PC-9 (cell line): ENCODE measurements around the gene STUB1. TPM values are rescaled to one million over a fixed set of nuclear protein-coding genes. Genes with fewer than 3 reads are reported as not detected.

ENCODE experiments used
- BruUV-seq: library from RNA; stranded (reverse); fragments of 400-500 nt; replicated peaks from 2 replicates; lab custom pipeline; 2021; lab: Mats Ljungman, UMichigan
- CTCF ChIA-PET: fragments of 300-600 bp; sonication (Branson Sonifier 250); formaldehyde crosslinking; loops from one replicate; lab custom pipeline; 2022; ENCODE audit warnings: antibody characterized with exemption; lab: Charles Lee
- POLR2A ChIA-PET: fragments of 300-600 bp; sonication (Branson Sonifier 250); formaldehyde crosslinking; loops from one replicate; lab custom pipeline; 2022; ENCODE audit warnings: antibody characterized with exemption; ENCODE audit not compliant: unreplicated experiment; lab: Charles Lee
- DNase-seq, 2 experiments: peaks; one replicate each; pipeline versions ENCODE4 v3.0.0 to v3.0.0-alpha.2; 2015 to 2022; ENCODE audit warnings: mixed read lengths in 1 of 2
- H2AFZ ChIP-seq: fragments of 200-600 bp; sonication (generic); 2 replicates; pipeline ENCODE4 v1.8.1; 2017; ENCODE audit warnings: antibody characterized with exemption
- H3F3A ChIP-seq: fragments of 200-600 bp; sonication (generic); 2 replicates; pipeline ENCODE4 v1.8.1; 2017; ENCODE audit warnings: antibody characterized with exemption, mild to moderate bottlenecking, low read depth; ENCODE audit not compliant: insufficient read depth
- H3K27ac ChIP-seq: fragments of 200-600 bp; sonication (generic); 2 replicates; pipeline ENCODE4 v1.6.1; 2016; ENCODE audit warnings: mixed run types
- H3K27me3 ChIP-seq: fragments of 200-600 bp; sonication (generic); 2 replicates; pipeline ENCODE4 v1.6.1; 2016; ENCODE audit warnings: low read depth, mixed run types; ENCODE audit not compliant: insufficient read depth
- H3K36me3 ChIP-seq: fragments of 200-600 bp; sonication (generic); 2 replicates; pipeline ENCODE4 v1.6.1; 2016; ENCODE audit warnings: low read depth, mixed run types
- H3K4me1 ChIP-seq: fragments of 200-600 bp; sonication (generic); replicated peaks from 2 replicates; pipeline ENCODE4 v1.6.1; 2016; ENCODE audit warnings: mixed run types; ENCODE audit not compliant: insufficient read depth
- H3K4me2 ChIP-seq: fragments of 200-600 bp; sonication (generic); 2 replicates; pipeline ENCODE4 v1.6.1; 2017; ENCODE audit warnings: mixed run types
- H3K4me3 ChIP-seq: fragments of 200-600 bp; sonication (generic); 2 replicates; pipeline ENCODE4 v1.6.1; 2016; ENCODE audit warnings: mixed run types
- H3K79me2 ChIP-seq: fragments of 200-600 bp; sonication (generic); 2 replicates; pipeline ENCODE4 v1.6.1; 2017; ENCODE audit warnings: low read depth, mixed run types
- H3K9me2 ChIP-seq: fragments of 200-600 bp; sonication (generic); 2 replicates; pipeline ENCODE4 v1.8.1; 2017; ENCODE audit warnings: mild to moderate bottlenecking; ENCODE audit not compliant: insufficient read depth
- H3K9me3 ChIP-seq: fragments of 200-600 bp; sonication (generic); 2 replicates; pipeline ENCODE4 v1.8.1; 2016; ENCODE audit warnings: low read depth; ENCODE audit not compliant: insufficient read depth
- H4K20me1 ChIP-seq: fragments of 200-600 bp; sonication (generic); 2 replicates; pipeline ENCODE4 v1.8.1; 2017; ENCODE audit not compliant: insufficient read depth
- EZH2 ChIP-seq: fragments of 200-600 bp; sonication (generic); IDR thresholded peaks from 2 replicates; pipeline ENCODE4 v1.8.0; 2017; ENCODE audit warnings: antibody characterized with exemption, low read depth
- intact Hi-C: fragments of 100-400 bp; cut with micrococcal nuclease; formaldehyde crosslinking; loops from one replicate; pipeline ENCODE4 v1.10.0; 2022; ENCODE audit not compliant: unreplicated experiment
- total RNA-seq: library from RNA; stranded (reverse); gene quantifications from 2 replicates; pipeline ENCODE4 v1.2.3, GENCODE V29; 2021
- TF ChIP-seq, protein P1 (sequence below): fragments of 200-600 bp; sonication (generic); conservative IDR thresholded peaks from 2 replicates; pipeline ENCODE4 v1.6.1; 2017; ENCODE audit warnings: mixed run types, antibody characterized with exemption, mild to moderate bottlenecking, moderate library complexity

Gene STUB1
- total RNA-seq, 1 experiment from 2014 or later, result 174 TPM

DNA sequence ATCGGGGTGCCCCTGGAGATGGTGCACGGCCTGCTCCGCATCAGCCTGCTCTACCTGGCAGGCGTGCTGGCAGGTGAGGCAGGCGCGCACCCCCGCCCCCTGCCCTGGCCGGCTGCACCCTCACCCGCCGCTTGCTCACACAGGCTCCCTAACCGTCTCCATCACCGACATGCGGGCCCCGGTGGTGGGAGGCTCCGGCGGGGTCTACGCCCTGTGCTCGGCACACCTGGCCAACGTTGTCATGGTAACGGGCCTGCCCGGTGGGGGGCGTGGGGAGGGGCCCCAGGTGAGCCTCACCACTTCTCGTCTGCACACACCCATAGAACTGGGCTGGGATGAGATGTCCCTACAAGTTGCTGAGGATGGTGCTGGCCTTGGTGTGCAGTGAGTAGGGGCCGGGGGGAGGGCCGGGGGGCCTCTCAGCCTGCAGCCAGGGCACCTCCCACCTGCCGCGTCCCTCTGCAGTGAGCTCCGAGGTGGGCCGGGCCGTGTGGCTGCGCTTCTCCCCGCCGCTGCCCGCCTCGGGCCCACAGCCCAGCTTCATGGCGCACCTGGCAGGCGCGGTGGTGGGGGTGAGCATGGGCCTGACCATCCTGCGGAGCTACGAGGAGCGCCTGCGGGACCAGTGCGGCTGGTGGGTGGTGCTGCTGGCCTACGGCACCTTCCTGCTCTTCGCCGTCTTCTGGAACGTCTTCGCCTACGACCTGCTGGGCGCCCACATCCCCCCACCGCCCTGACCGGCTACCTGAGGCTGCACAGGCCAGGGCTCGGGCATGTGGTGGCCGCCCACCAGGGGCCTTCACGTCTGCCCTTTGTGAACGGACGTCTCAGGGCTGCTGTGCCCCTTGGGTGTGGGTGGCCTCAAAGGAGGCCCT, 2.7 kb upstream of the STUB1 start:
- ChIA-PET POLR2A (interaction anchor here (0.7 kb wide), 1 partner anchor 17 kb away, joined by 4 read pairs; no protein-coding TSS in a partner anchor), CTCF (interaction anchor here (0.6 kb wide), 1 partner anchor 28 kb away, joined by 7 read pairs; no protein-coding TSS in a partner anchor)
- H3K4me2 ChIP-seq, result no peak overlapping the region
- H3K27me3 ChIP-seq, result no peaks in the 10 kb centered on the region
- no peaks in the 10 kb centered on the region for H3K9me2 ChIP-seq
- H3K79me2 ChIP-seq, result peaks cover 20% of the 10 kb centered on the region
- no peak overlapping the region for H2AFZ ChIP-seq
- no peak overlapping the region for H3K4me3 ChIP-seq
- BruUV-seq, result no TSS peak
- no peak for DNase-seq
- no peaks in the 10 kb centered on the region for H3K9me3 ChIP-seq
- peaks cover 17% of the 10 kb centered on the region for H3K4me1 ChIP-seq
- TF ChIP-seq, protein P1, sequence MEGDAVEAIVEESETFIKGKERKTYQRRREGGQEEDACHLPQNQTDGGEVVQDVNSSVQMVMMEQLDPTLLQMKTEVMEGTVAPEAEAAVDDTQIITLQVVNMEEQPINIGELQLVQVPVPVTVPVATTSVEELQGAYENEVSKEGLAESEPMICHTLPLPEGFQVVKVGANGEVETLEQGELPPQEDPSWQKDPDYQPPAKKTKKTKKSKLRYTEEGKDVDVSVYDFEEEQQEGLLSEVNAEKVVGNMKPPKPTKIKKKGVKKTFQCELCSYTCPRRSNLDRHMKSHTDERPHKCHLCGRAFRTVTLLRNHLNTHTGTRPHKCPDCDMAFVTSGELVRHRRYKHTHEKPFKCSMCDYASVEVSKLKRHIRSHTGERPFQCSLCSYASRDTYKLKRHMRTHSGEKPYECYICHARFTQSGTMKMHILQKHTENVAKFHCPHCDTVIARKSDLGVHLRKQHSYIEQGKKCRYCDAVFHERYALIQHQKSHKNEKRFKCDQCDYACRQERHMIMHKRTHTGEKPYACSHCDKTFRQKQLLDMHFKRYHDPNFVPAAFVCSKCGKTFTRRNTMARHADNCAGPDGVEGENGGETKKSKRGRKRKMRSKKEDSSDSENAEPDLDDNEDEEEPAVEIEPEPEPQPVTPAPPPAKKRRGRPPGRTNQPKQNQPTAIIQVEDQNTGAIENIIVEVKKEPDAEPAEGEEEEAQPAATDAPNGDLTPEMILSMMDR, result no peak
- no peak for TF ChIP-seq EZH2
- intact Hi-C loops, result loop anchor here (1.0 kb wide), 1 partner anchor 8 kb away; no protein-coding TSS in a partner anchor
- H3F3A ChIP-seq, result peaks cover 27% of the 10 kb centered on the region; the same call in 1 of the 2 replicates
- H3K36me3 ChIP-seq, result no peaks in the 10 kb centered on the region; the same call in 1 of the 2 replicates
- peaks cover 19% of the 10 kb centered on the region for H4K20me1 ChIP-seq
- H3K27ac ChIP-seq, result no peak overlapping the region

DNA sequence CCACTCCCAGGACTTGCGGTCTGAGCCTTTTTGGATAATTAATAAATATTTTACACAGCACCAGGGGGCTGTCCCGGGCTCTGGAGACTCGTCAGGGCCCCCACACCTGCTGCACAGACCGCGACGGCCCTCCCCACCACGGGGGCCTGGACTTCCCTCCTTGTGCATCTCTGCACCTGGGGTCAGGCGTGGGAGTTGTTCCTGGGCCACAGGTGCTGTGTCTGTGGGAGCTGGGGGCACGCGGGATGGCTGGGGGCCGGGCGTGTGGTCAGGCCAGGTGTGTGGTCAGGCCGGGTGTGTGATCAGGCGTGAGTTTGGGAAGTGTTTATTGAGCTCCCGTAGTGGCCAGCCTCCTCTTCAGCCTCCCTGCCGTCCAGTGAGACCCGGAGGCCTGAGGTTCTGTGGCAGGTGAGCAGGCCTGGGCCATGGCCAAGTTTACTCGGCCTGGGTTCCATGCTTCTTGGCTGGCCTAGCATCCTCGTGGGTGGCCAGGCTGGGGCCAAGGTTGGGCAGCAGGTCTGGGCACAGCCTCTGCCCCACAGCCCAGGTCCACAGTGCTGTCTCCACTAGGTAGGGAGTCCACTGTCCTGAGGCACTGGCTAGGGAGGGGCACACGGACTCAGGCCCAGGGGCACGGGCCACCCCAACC, 1.9 kb upstream of the STUB1 start:
- Histone ChIP-seq H3K4me1 (peaks cover 25% of the 10 kb centered on the region), H3K4me2 (no peak overlapping the region), H3K9me2 (no peaks in the 10 kb centered on the region), H3K27me3 (no peaks in the 10 kb centered on the region), H3F3A (peaks cover 35% of the 10 kb centered on the region; the same call in 1 of the 2 replicates), H3K36me3 (no peaks in the 10 kb centered on the region; the same call in 1 of the 2 replicates), H4K20me1 (peaks cover 27% of the 10 kb centered on the region), H3K27ac (no peak overlapping the region), H3K4me3 (no peak overlapping the region), H3K9me3 (no peaks in the 10 kb centered on the region), H2AFZ (no peak overlapping the region), H3K79me2 (peaks cover 28% of the 10 kb centered on the region)
- DNase-seq, result no peak
- POLR2A ChIA-PET, result interaction anchor here (0.7 kb wide), 1 partner anchor 18 kb away, joined by 4 read pairs; no protein-coding TSS in a partner anchor
- CTCF ChIA-PET, result no interaction called here
- intact Hi-C loops, result no loop called here
- TF ChIP-seq, protein P1, result no peak
- TF ChIP-seq EZH2, result no peak
- BruUV-seq, result no TSS peak
